HL-60 (cell line): ENCODE measurements around the gene ZRANB1.

ENCODE experiments used
- POLR2AphosphoS5 ChIP-seq: IDR thresholded peaks from 2 replicates; pipeline ENCODE4 v1.6.1; 2012; ENCODE audit warnings: low read depth
- REST ChIP-seq: IDR thresholded peaks from 2 replicates; pipeline ENCODE4 v1.6.1; 2012; ENCODE audit warnings: low read depth; ENCODE audit not compliant: insufficient replicate concordance
- TF ChIP-seq, protein P1 (sequence below): IDR thresholded peaks from one replicate; pipeline ENCODE4 v1.5.1; 2011; ENCODE audit warnings: low read length, control low read depth, inconsistent platforms; ENCODE audit not compliant: insufficient read depth

- TF ChIP-seq REST, result no peak
- TF ChIP-seq, protein P1, sequence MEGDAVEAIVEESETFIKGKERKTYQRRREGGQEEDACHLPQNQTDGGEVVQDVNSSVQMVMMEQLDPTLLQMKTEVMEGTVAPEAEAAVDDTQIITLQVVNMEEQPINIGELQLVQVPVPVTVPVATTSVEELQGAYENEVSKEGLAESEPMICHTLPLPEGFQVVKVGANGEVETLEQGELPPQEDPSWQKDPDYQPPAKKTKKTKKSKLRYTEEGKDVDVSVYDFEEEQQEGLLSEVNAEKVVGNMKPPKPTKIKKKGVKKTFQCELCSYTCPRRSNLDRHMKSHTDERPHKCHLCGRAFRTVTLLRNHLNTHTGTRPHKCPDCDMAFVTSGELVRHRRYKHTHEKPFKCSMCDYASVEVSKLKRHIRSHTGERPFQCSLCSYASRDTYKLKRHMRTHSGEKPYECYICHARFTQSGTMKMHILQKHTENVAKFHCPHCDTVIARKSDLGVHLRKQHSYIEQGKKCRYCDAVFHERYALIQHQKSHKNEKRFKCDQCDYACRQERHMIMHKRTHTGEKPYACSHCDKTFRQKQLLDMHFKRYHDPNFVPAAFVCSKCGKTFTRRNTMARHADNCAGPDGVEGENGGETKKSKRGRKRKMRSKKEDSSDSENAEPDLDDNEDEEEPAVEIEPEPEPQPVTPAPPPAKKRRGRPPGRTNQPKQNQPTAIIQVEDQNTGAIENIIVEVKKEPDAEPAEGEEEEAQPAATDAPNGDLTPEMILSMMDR, result no peak
- no peak for TF ChIP-seq POLR2AphosphoS5
Measured at GRCh38 chr10:124992462-124993344, 50.8 kb downstream of the ZRANB1 start.
